Stomach (tissue), 9 donors: ENCODE results near the gene IPMK. TPM values are rescaled to one million over a fixed set of nuclear protein-coding genes. Genes with fewer than 3 reads are reported as not detected.

Source experiments
- DNase-seq, 2 donors: peaks; one replicate each; pipeline versions ENCODE4 v3.0.0 to v3.0.0-alpha.2; 2013 to 2019
- H3K27ac ChIP-seq, 5 donors: fragments of 200-600 bp in 4 of 5; sonication (generic) in 4 of 5; one replicate each; pipeline ENCODE4 v1.5.1; 2013 to 2019; ENCODE audit warnings: mild to moderate bottlenecking in 1 of 5, moderate library complexity in 1 of 5
- H3K27me3 ChIP-seq, 3 donors: fragments of 200-600 bp; sonication (generic); one replicate each; pipeline ENCODE4 v1.5.1; 2017 to 2019; ENCODE audit warnings: mixed run types in 1 of 3
- H3K36me3 ChIP-seq, 4 donors: fragments of 200-600 bp; sonication (generic); 1 replicate in 3 of 4; 2 replicates in 1 of 4; pipeline ENCODE4 v1.5.1; 2016 to 2019
- H3K4me1 ChIP-seq, 4 donors: fragments of 200-600 bp; sonication (generic); one replicate each; pipeline ENCODE4 v1.5.1; 2016 to 2019
- H3K4me3 ChIP-seq, 4 donors: fragments of 200-600 bp; sonication (generic) in 3 of 4; one replicate each; pipeline ENCODE4 v1.5.1; 2016 to 2019; ENCODE audit warnings: mild to moderate bottlenecking in 1 of 4
- H3K9me3 ChIP-seq, 4 donors: fragments of 200-600 bp; sonication (generic); one replicate each; pipeline ENCODE4 v1.5.1; 2016 to 2019
- CTCF ChIP-seq, 7 experiments: fragments of 450-650 bp in 4 of 7; fragments of 200-600 bp in 3 of 7; sonication (generic) in 3 of 7; IDR thresholded peaks; one replicate each; pipeline ENCODE4 v1.5.1; 2016 to 2019; ENCODE audit warnings: antibody characterized with exemption in 7 of 7, control low read depth in 2 of 7, mild to moderate bottlenecking in 1 of 7
- EP300 ChIP-seq: sonication (generic); formaldehyde crosslinking; IDR thresholded peaks from one replicate; pipeline ENCODE4 v1.6.1; 2017; ENCODE audit warnings: antibody characterized with exemption
- POLR2A ChIP-seq, 4 donors: fragments of 450-650 bp; IDR thresholded peaks; one replicate each; pipeline ENCODE4 v1.6.1; 2016; ENCODE audit warnings: antibody characterized with exemption in 4 of 4, control low read depth in 2 of 4, mild to moderate bottlenecking in 1 of 4, moderate library complexity in 1 of 4
- POLR2AphosphoS5 ChIP-seq, 3 donors: sonication (generic); formaldehyde crosslinking; IDR thresholded peaks; one replicate each; pipeline ENCODE4 v1.6.1; 2016; ENCODE audit warnings: antibody characterized with exemption in 3 of 3
- WGBS, 5 donors: extraction: QIAGEN DNeasy Blood & Tissue Kit in 3 of 5; methylation state at CpG; one replicate each; pipeline versions ENCODE4 v1.1.5 to v1.1.7; 2013 to 2018; 5-methylcytosine and 5-hydroxymethylcytosine counted together
- intact Hi-C: fragments of 100-400 bp; cut with DNase I; formaldehyde crosslinking; loops from one replicate; pipeline ENCODE4 v1.15.1; 2023; ENCODE audit warnings: low total_unique reads
- polyA plus RNA-seq, 3 donors: library from polyadenylated mRNA; stranded (reverse); fragments of 200-250 nt; gene quantifications; one replicate each; pipeline ENCODE4 v1.2.3, GENCODE V29; 2013
- total RNA-seq, 5 donors: library from RNA; depleted of rRNA; stranded (reverse); fragments of >200 nt; gene quantifications; one replicate each; pipeline versions ENCODE4 v1.1.0 to v1.2.3, GENCODE V29; 2014 to 2016
- donor health status: healthy with polysubstance abuse.
- donor health status: Bipolar disorder and iron deficiency.
- donor health status: healthy.

IPMK gene
- total and polyA plus RNA-seq, 8 donors: 1.8 to 15.6 (median 4.1) TPM; not detected in 1

- no peak for DNase-seq
- 61 to 83% (median 70%) methylated on average over 2 of the region's 2 CpGs for WGBS, 5 donors
- no peak overlapping the region for H3K27ac ChIP-seq
- H3K27me3 ChIP-seq: no peaks in the 10 kb centered on the region
- no peak overlapping the region for H3K4me3 ChIP-seq
- peaks cover 0 to 4% (median 0%) of the 10 kb centered on the region in 4 donors for H3K4me1 ChIP-seq
- no peaks in the 10 kb centered on the region for H3K9me3 ChIP-seq
- peaks cover 0 to 36% (median 21%) of the 10 kb centered on the region in 4 donors for H3K36me3 ChIP-seq
- no peak for TF ChIP-seq POLR2AphosphoS5 (IDR thresholded peaks at IDR 0.05)
- no peak for TF ChIP-seq EP300
- no peak for TF ChIP-seq POLR2A (IDR thresholded peaks at IDR 0.05)
- TF ChIP-seq CTCF (IDR thresholded peaks at IDR 0.05): no peak
- intact Hi-C loops: no loop called here
These were observed 42.0 kb downstream of the IPMK start for GRCh38 chr10:58225654-58226053.

- intact Hi-C loops: no loop called here
- WGBS, 5 donors: 75 to 96% (median 86%) methylated on average over 2 of the region's 2 CpGs
- no peak overlapping the region for H3K4me3 ChIP-seq
These were observed 46.8 kb downstream of the IPMK start for GRCh38 chr10:58220769-58221451.

GRCh38 chr10:58219875-58220274 is 47.8 kb downstream of the IPMK start:
- Histone ChIP-seq H3K27me3 (no peaks in the 10 kb centered on the region), H3K4me1 (no peaks in the 10 kb centered on the region), H3K36me3 (peaks cover 0 to 10% (median 2%) of the 10 kb centered on the region in 4 donors), H3K9me3 (no peaks in the 10 kb centered on the region), H3K27ac (no peak overlapping the region), H3K4me3 (no peak overlapping the region)
- DNase-seq: no peak
- intact Hi-C loops: no loop called here
- TF ChIP-seq POLR2A (IDR thresholded peaks at IDR 0.05) (no peak), EP300 (no peak), POLR2AphosphoS5 (IDR thresholded peaks at IDR 0.05) (no peak), CTCF (IDR thresholded peaks at IDR 0.05) (no peak)

More at GRCh38 chr10:58220769-58221451, 46.8 kb downstream of the IPMK start:
- Histone ChIP-seq H3K27ac (no peak overlapping the region), H3K4me1 (no peaks in the 10 kb centered on the region), H3K9me3 (no peaks in the 10 kb centered on the region), H3K36me3 (peaks cover 0 to 6% (median 1%) of the 10 kb centered on the region in 4 donors), H3K27me3 (no peaks in the 10 kb centered on the region)
- TF ChIP-seq CTCF (IDR thresholded peaks at IDR 0.05) (no peak), POLR2AphosphoS5 (IDR thresholded peaks at IDR 0.05) (no peak), EP300 (no peak), POLR2A (IDR thresholded peaks at IDR 0.05) (no peak)
- no peak for DNase-seq

GRCh38 chr10:58217612-58218011 is 50.1 kb downstream of the IPMK start:
- WGBS, 5 donors: 77 to 94% (median 88%) methylated on average over 4 of the region's 4 CpGs
- Histone ChIP-seq H3K9me3 (no peaks in the 10 kb centered on the region), H3K27ac (no peak overlapping the region), H3K36me3 (peaks cover 0 to 18% (median 11%) of the 10 kb centered on the region in 4 donors), H3K4me3 (no peak overlapping the region), H3K4me1 (no peaks in the 10 kb centered on the region), H3K27me3 (no peaks in the 10 kb centered on the region)
- intact Hi-C loops: no loop called here
- TF ChIP-seq POLR2A (IDR thresholded peaks at IDR 0.05) (no peak), CTCF (IDR thresholded peaks at IDR 0.05) (no peak), POLR2AphosphoS5 (IDR thresholded peaks at IDR 0.05) (no peak), EP300 (no peak)
- no peak for DNase-seq
